Measurements from ENCODE around the gene DPYSL3. TPM values are rescaled to one million over a fixed set of nuclear protein-coding genes. Genes with fewer than 3 reads are reported as not detected.

The DPYSL3 gene
- total RNA-seq (2022; extraction: Qiagen RNA extraction; ENCODE audit: low read depth), result 16.6 to 19.4 TPM (median 17.9 TPM) in 5 replicates

DNA sequence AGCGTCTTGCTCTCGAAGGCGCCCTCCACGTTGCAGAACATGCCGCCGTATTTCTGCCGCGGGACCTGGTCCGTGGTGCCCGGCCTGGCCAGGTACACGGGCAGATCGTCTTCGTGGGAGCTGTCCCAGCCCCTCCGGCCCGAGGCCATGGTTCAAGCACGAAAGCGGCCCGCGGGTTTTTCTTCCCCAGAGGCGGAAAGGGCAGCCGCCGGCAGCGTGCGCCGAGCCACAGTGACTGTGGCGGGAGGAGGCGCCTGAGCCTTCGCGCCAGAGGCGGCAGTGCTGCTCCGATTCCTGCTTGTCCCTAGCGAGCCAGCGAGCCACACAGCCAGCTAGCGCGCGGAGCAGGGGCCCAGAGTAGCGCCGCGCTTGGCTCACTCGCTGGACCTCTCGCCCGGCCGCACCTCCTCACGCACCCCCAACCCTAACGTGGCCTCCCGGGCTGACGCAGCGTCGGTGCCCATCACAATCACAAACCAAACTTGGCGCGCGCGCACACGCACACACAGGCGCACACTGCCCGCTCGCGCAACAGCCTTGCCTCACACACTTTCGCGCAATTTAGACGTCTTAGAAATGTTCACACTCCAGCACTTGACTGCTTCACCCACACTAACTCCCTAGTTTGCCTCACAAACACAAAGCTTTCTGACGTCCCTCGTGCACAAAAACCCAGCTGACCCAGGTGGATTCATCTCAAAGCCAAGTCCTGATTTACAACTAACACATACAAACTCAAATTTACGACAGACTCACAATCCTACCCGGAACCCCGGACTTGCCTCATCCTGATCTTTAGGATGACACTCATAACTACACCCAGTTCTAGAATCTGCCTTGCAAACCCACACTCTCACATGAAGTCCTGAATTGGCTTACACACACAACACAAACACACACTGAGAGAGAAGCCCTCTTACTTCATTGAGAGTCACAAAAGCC, at the start of gene DPYSL3:
TSS of gene DPYSL3 (minus strand) at position 359 of the 942 bp plus-strand sequence. CDS start at position 149, 210 bp downstream.

Data from A549 treated with CpdA at 1 μM for 4 hours (cell line).